Neuronal stem cell (in vitro differentiated cells): ENCODE data around the gene SCG5.

Source experiments
- DNase-seq: peaks from one replicate; pipeline ENCODE4 v3.0.0-alpha.2; 2013; ENCODE audit warnings: low spot score
- H2AFZ ChIP-seq: one replicate; pipeline ENCODE4 v1.6.1; 2013; ENCODE audit warnings: mild to moderate bottlenecking, low read length, inconsistent platforms
- H2AK5ac ChIP-seq: 2 replicates; pipeline ENCODE4 v1.6.1; 2013; ENCODE audit warnings: low read depth, mild to moderate bottlenecking, inconsistent platforms, low read length, moderate library complexity, mixed read lengths
- H2BK120ac ChIP-seq: 2 replicates; pipeline ENCODE4 v1.6.1; 2013; ENCODE audit warnings: low read depth, mild to moderate bottlenecking, inconsistent platforms, low read length, moderate library complexity, mixed read lengths
- H2BK12ac ChIP-seq: one replicate; pipeline ENCODE4 v1.6.1; 2013; ENCODE audit warnings: low read length, inconsistent platforms
- H2BK15ac ChIP-seq: 2 replicates; pipeline ENCODE4 v1.6.1; 2013; ENCODE audit warnings: mild to moderate bottlenecking, low read length, inconsistent platforms, mixed read lengths
- H2BK5ac ChIP-seq: one replicate; pipeline ENCODE4 v1.6.1; 2013; ENCODE audit warnings: inconsistent platforms, mild to moderate bottlenecking, low read length, moderate library complexity
- H3K14ac ChIP-seq: one replicate; pipeline ENCODE4 v1.6.1; 2013; ENCODE audit warnings: low read length, inconsistent platforms
- H3K18ac ChIP-seq: 2 replicates; pipeline ENCODE4 v1.6.1; 2013; ENCODE audit warnings: low read length, inconsistent platforms
- H3K23ac ChIP-seq: 2 replicates; pipeline ENCODE4 v1.6.1; 2013; ENCODE audit warnings: low read depth, mild to moderate bottlenecking, mixed read lengths, low read length, inconsistent platforms; ENCODE audit not compliant: poor library complexity
- H3K27ac ChIP-seq: replicated peaks from 3 replicates; pipeline ENCODE4 v1.5.1; 2013; ENCODE audit warnings: low read length, inconsistent platforms
- H3K27me3 ChIP-seq, 3 experiments: 2 replicates each; pipeline ENCODE4 v1.6.1; 2013; ENCODE audit warnings: low read length in 3 of 3, mild to moderate bottlenecking in 2 of 3, inconsistent platforms in 1 of 3, low read depth in 1 of 3, mixed read lengths in 1 of 3, moderate library complexity in 1 of 3; ENCODE audit not compliant: control insufficient read depth in 3 of 3, insufficient read depth in 3 of 3
- H3K36me3 ChIP-seq, 2 donors: replicated peaks in 1 of 2; 2 replicates each; pipeline ENCODE4 v1.6.1; 2013; ENCODE audit warnings: low read length in 2 of 2; ENCODE audit not compliant: control insufficient read depth in 2 of 2, insufficient read depth in 2 of 2
- H3K4ac ChIP-seq: 2 replicates; pipeline ENCODE4 v1.6.1; 2013; ENCODE audit warnings: inconsistent platforms, mild to moderate bottlenecking, low read length, moderate library complexity
- H3K4me1 ChIP-seq, 2 donors: 1 replicate in 1 of 2; 2 replicates in 1 of 2; pipeline ENCODE4 v1.6.1; 2013; ENCODE audit warnings: low read length in 2 of 2, low read depth in 1 of 2; ENCODE audit not compliant: control insufficient read depth in 2 of 2, insufficient read depth in 1 of 2
- H3K4me2 ChIP-seq: one replicate; pipeline ENCODE4 v1.6.1; 2013; ENCODE audit warnings: mild to moderate bottlenecking, low read length, inconsistent platforms; ENCODE audit not compliant: insufficient read depth, poor library complexity, severe bottlenecking
- H3K4me3 ChIP-seq, 2 donors: 2 replicates each; pipeline ENCODE4 v1.5.1; 2013; ENCODE audit warnings: low read length in 2 of 2, mild to moderate bottlenecking in 2 of 2, inconsistent platforms in 1 of 2, moderate library complexity in 1 of 2
- H3K79me1 ChIP-seq: one replicate; pipeline ENCODE4 v1.6.1; 2013; ENCODE audit warnings: low read depth, mild to moderate bottlenecking, inconsistent platforms, low read length, moderate library complexity
- H3K9ac ChIP-seq: one replicate; pipeline ENCODE4 v1.6.1; 2013; ENCODE audit warnings: mild to moderate bottlenecking, low read depth, low read length, inconsistent platforms; ENCODE audit not compliant: poor library complexity
- H3K9me3 ChIP-seq, 2 donors: replicated peaks in 1 of 2; 2 replicates each; pipeline versions ENCODE3 to v1.6.1; 2013; ENCODE audit warnings: low read length in 2 of 2, mild to moderate bottlenecking in 2 of 2, inconsistent platforms in 1 of 2, low read depth in 1 of 2, mixed read lengths in 1 of 2, moderate library complexity in 1 of 2; ENCODE audit not compliant: control insufficient read depth in 2 of 2, insufficient read depth in 1 of 2
- H4K8ac ChIP-seq: one replicate; pipeline ENCODE4 v1.6.1; 2013; ENCODE audit warnings: low read depth, mild to moderate bottlenecking, inconsistent platforms, low read length, moderate library complexity
- H4K91ac ChIP-seq: one replicate; pipeline ENCODE4 v1.6.1; 2013; ENCODE audit warnings: low read length, low read depth, mild to moderate bottlenecking, inconsistent platforms; ENCODE audit not compliant: poor library complexity
- WGBS, 2 donors: extraction: QIAGEN DNeasy Blood & Tissue Kit; methylation state at CpG; one replicate each; pipeline ENCODE4 v1.1.7; 2013; ENCODE audit warnings: missing lambda C conversion rate in 2 of 2, mixed read lengths in 1 of 2; ENCODE audit not compliant: insufficient read length in 2 of 2, insufficient replicate concordance in 1 of 2; ENCODE audit errors: extremely low coverage in 2 of 2; 5-methylcytosine and 5-hydroxymethylcytosine counted together

SCG5 gene

GRCh38 chr15:32718227-32718820 is 76.8 kb downstream of the SCG5 start:
- peak; percentile 30 for DNase-seq
- peak overlapping the region; percentile 91 for H2AFZ ChIP-seq

DNA sequence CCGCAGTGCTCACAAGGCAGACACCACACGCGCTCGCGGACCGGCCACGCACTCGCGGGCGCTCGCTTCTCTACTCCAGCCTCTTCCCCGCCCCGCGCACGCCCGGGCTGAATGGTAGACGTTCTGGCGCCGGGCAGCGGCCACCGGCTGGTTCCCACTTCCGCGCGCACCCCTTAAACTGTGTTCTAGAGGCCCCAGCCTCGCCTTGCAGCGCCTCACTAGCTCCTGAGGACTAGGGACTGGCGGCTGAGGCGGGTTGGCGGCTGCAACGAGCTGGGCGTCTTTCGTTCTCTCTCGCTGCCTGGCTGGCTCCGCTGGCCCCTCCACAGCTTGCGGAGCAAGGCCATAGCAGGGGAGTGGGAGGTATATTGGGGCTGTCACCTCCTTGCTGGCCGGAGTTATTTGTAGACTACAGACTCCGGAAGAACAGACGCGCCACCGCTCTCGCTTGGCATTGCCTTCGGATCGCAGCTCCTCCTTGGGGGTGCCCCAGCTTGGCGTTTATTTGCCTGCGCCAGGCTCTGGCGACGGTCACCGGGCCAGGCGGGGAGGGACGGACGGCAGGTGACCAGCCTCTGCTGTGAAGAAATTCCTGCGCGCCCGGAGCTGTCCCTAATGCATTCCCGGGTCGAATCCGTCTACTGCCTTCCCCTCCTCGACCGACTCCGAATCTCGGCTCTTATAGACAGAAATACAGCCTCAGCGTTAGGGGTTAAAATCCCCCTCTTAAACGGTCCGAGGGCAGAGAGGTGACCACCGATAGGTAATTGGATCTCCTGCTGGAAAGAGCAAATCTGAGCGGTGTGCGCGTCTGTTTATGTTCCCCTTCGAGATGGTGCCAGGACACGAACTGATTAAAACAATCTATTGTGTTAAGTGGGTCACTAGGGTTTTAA is 77.6 kb downstream of the SCG5 start:
- peaks cover 1 to 2% of the 10 kb centered on the region in 2 donors for H3K4me1 ChIP-seq
- H3K27me3 ChIP-seq: peaks cover 10 to 93% (median 38%) of the 10 kb centered on the region in 3 experiments
- no peak overlapping the region for H4K8ac ChIP-seq
- no peak overlapping the region for H2BK5ac ChIP-seq
- no peak overlapping the region for H3K27ac ChIP-seq
- no peak overlapping the region for H4K91ac ChIP-seq
- H3K4me3 ChIP-seq: peak overlapping the region in 1 of 2 donors; percentile 80
- H2AFZ ChIP-seq: peak overlapping the region; percentile 91
- H3K4ac ChIP-seq: no peak overlapping the region
- no peak overlapping the region for H2AK5ac ChIP-seq
- peak overlapping the region; percentile 59 for H3K14ac ChIP-seq
- peaks cover 0 to 9% of the 10 kb centered on the region in 2 donors for H3K9me3 ChIP-seq
- peak overlapping the region; percentile 92 for H3K4me2 ChIP-seq
- peak overlapping the region; percentile 10 for H2BK12ac ChIP-seq
- H3K36me3 ChIP-seq: no peaks in the 10 kb centered on the region
- DNase-seq: peak; percentile 20
- peak overlapping the region; percentile 78 for H3K18ac ChIP-seq
- H3K9ac ChIP-seq: peak overlapping the region; percentile 85
- no CpG with 5 or more reads among the region's 70 CpGs for WGBS, 2 donors
- H2BK15ac ChIP-seq: peak overlapping the region; percentile 20
- no peak overlapping the region for H2BK120ac ChIP-seq
- H3K23ac ChIP-seq: peak overlapping the region; percentile 75
- H3K79me1 ChIP-seq: peaks cover 2% of the 10 kb centered on the region

More at GRCh38 chr15:32718227-32718820, 76.8 kb downstream of the SCG5 start:
- peak overlapping the region; percentile 78 for H3K18ac ChIP-seq
- no peak overlapping the region for H2AK5ac ChIP-seq
- peak overlapping the region; percentile 18 to 80 for H3K4me3 ChIP-seq
- H3K14ac ChIP-seq: peak overlapping the region; percentile 59
- H4K91ac ChIP-seq: no peak overlapping the region
- H3K27ac ChIP-seq: no peak overlapping the region
- peaks cover 0 to 9% of the 10 kb centered on the region in 2 donors for H3K9me3 ChIP-seq
- no peak overlapping the region for H2BK120ac ChIP-seq
- no peak overlapping the region for H2BK15ac ChIP-seq
- peak overlapping the region; percentile 87 for H3K23ac ChIP-seq
- H3K4me1 ChIP-seq: peaks cover 1 to 2% of the 10 kb centered on the region in 2 donors
- no peak overlapping the region for H2BK5ac ChIP-seq
- peak overlapping the region; percentile 92 for H3K4me2 ChIP-seq
- peaks cover 2% of the 10 kb centered on the region for H3K79me1 ChIP-seq
- WGBS, 2 donors: no CpG with 5 or more reads among the region's 60 CpGs
- peak overlapping the region; percentile 75 for H2BK12ac ChIP-seq
- peaks cover 10 to 98% (median 38%) of the 10 kb centered on the region in 3 experiments for H3K27me3 ChIP-seq
- no peaks in the 10 kb centered on the region for H3K36me3 ChIP-seq
- no peak overlapping the region for H3K4ac ChIP-seq
- H4K8ac ChIP-seq: no peak overlapping the region
- peak overlapping the region; percentile 72 for H3K9ac ChIP-seq

DNA sequence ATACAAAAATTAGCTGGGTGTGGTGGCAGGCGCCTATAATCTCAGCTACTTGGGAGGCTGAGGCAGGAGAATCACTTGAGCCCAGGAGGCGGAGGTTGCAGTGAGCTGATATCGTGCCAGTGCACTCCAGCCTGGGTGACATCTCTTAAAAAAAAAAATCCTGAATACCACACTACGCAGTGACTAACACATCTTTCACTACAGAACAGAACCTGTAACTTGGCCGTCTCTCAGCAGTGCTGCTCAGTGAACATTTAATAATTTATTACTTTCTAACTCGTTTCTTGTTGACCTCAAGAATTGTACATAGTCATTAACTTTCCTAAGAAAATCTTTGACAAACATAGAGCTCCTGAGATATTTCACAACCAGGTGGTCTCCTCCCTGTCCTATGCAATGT is 80.1 kb downstream of the SCG5 start:
- H2BK15ac ChIP-seq: no peak overlapping the region
- no peaks in the 10 kb centered on the region for H3K36me3 ChIP-seq
- no peak overlapping the region for H4K8ac ChIP-seq
- no peak overlapping the region for H3K23ac ChIP-seq
- H3K14ac ChIP-seq: no peak overlapping the region
- H2BK12ac ChIP-seq: no peak overlapping the region
- peaks cover 10 to 70% (median 33%) of the 10 kb centered on the region in 3 experiments for H3K27me3 ChIP-seq
- no peak overlapping the region for H3K27ac ChIP-seq
- no peak overlapping the region for H2AFZ ChIP-seq
- no peak overlapping the region for H2AK5ac ChIP-seq
- H2BK5ac ChIP-seq: no peak overlapping the region
- H3K4me2 ChIP-seq: no peak overlapping the region
- no peak overlapping the region for H3K4me3 ChIP-seq
- peaks cover 0 to 5% of the 10 kb centered on the region in 2 donors for H3K9me3 ChIP-seq
- peaks cover 2% of the 10 kb centered on the region for H3K79me1 ChIP-seq
- DNase-seq: no peak
- H3K4ac ChIP-seq: no peak overlapping the region
- H3K9ac ChIP-seq: no peak overlapping the region
- no peak overlapping the region for H3K18ac ChIP-seq
- WGBS, 2 donors: no CpG with 5 or more reads among the region's 6 CpGs
- H4K91ac ChIP-seq: no peak overlapping the region
- H3K4me1 ChIP-seq: peaks cover 1 to 2% of the 10 kb centered on the region in 2 donors
- no peak overlapping the region for H2BK120ac ChIP-seq

- Histone ChIP-seq H3K9ac (no peak overlapping the region), H3K79me1 (peaks cover 2% of the 10 kb centered on the region), H3K36me3 (no peaks in the 10 kb centered on the region), H4K91ac (no peak overlapping the region), H3K27me3 (peaks cover 10 to 64% (median 28%) of the 10 kb centered on the region in 3 experiments), H2AK5ac (no peak overlapping the region), H2BK120ac (no peak overlapping the region), H3K9me3 (no peaks in the 10 kb centered on the region), H3K23ac (no peak overlapping the region), H3K27ac (no peak overlapping the region), H3K4me2 (no peak overlapping the region), H3K4me3 (no peak overlapping the region), H3K14ac (no peak overlapping the region), H4K8ac (no peak overlapping the region), H3K4ac (no peak overlapping the region), H2AFZ (no peak overlapping the region), H2BK5ac (no peak overlapping the region), H2BK12ac (no peak overlapping the region), H3K4me1 (peaks cover 1 to 2% of the 10 kb centered on the region in 2 donors), H2BK15ac (no peak overlapping the region), H3K18ac (no peak overlapping the region)
- no peak for DNase-seq
Observed at GRCh38 chr15:32722136-32722535, 80.6 kb downstream of the SCG5 start.
